ENCODE data around the gene SIAH1.

DNA sequence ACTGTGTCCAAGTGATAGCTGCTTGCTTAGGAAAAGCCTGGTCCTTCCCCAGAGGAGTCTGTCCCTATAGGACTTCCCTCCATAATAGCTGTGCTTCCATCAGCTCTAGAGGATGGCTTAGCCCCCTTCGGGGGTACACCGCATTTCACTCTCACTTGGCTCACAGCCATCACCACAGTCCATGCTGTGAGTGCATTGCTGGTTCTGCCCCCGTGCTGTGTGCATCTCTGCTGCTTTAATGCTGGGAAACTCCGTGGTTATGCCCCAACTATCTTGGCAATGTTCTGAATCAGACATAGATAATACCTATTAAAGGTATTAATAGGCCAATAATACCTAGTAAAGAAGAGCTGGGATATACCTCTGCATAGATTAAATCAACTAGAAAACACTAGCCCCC is 58.3 kb downstream of the SIAH1 start:
- TF ChIP-seq, protein P1, sequence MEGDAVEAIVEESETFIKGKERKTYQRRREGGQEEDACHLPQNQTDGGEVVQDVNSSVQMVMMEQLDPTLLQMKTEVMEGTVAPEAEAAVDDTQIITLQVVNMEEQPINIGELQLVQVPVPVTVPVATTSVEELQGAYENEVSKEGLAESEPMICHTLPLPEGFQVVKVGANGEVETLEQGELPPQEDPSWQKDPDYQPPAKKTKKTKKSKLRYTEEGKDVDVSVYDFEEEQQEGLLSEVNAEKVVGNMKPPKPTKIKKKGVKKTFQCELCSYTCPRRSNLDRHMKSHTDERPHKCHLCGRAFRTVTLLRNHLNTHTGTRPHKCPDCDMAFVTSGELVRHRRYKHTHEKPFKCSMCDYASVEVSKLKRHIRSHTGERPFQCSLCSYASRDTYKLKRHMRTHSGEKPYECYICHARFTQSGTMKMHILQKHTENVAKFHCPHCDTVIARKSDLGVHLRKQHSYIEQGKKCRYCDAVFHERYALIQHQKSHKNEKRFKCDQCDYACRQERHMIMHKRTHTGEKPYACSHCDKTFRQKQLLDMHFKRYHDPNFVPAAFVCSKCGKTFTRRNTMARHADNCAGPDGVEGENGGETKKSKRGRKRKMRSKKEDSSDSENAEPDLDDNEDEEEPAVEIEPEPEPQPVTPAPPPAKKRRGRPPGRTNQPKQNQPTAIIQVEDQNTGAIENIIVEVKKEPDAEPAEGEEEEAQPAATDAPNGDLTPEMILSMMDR (IDR thresholded peaks at IDR 0.05): no peak
- TF ChIP-seq POLR2A (IDR thresholded peaks at IDR 0.05): no peak
